ENCODE data around the gene SP140L. TPM values are rescaled to one million over a fixed set of nuclear protein-coding genes. Genes with fewer than 3 reads are reported as not detected.

Gene SP140L
- total RNA-seq, 2 donors from 2014 or later: 6.7 to 9.9 TPM

GRCh38 chr2:230356084-230356483 lies 29.1 kb downstream of the SP140L start:
- Histone ChIP-seq H3K4me1 (no peaks in the 10 kb centered on the region), H3K9me3 (no peaks in the 10 kb centered on the region), H3K27me3 (no peaks in the 10 kb centered on the region), H3K4me3 (no peak overlapping the region), H3K36me3 (replicated peaks in 1 of 2; ENCODE audit: insufficient read depth in 1 of 2, low read depth in 2 of 2) (no peaks in the 10 kb centered on the region), H3K27ac (no peak overlapping the region)
- intact Hi-C loops (cut with DNase I): no loop called here
- 70 to 88% methylated on average over 2 of the region's 2 CpGs for WGBS, 2 donors
- no peak for DNase-seq
- no peak for TF ChIP-seq POLR2A (IDR thresholded peaks at IDR 0.05)
- TF ChIP-seq CTCF (IDR thresholded peaks at IDR 0.05): no peak
- no peak for ATAC-seq

DNA sequence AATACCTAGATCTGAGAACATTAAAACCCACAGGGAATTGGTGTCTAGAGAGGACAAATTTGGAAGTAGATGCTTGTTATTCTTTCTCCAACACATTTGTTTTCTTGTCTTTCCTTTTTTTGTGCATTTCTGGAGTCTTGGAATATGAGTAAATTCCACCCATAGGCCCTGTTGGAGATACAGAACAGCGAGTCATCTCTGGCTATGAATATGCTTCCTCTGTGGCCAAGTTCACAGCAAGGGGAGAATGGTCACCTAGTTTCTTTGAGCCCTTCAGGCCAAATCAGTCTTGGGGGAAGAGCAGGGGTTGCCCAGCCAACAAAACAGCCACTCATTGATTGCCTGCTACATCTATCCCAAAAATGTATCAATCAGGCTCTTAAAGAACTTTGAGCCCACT lies 31.3 kb downstream of the SP140L start:
- no peak overlapping the region for H3K27ac ChIP-seq
- intact Hi-C loops (cut with DNase I): no loop called here
- no peaks in the 10 kb centered on the region for H3K4me1 ChIP-seq
- no peaks in the 10 kb centered on the region for H3K27me3 ChIP-seq
- DNase-seq (no peak), ATAC-seq (no peak)
- H3K9me3 ChIP-seq: no peaks in the 10 kb centered on the region
- no peak overlapping the region for H3K4me3 ChIP-seq
- WGBS, 2 donors: 95 to 100% methylated on average over 1 of the region's 1 CpG
- no peak for TF ChIP-seq POLR2A (IDR thresholded peaks at IDR 0.05)
- TF ChIP-seq CTCF (IDR thresholded peaks at IDR 0.05): no peak
- H3K36me3 ChIP-seq (replicated peaks in 1 of 2; ENCODE audit: insufficient read depth in 1 of 2, low read depth in 2 of 2): no peaks in the 10 kb centered on the region

GRCh38 chr2:230360028-230360427 lies 33.0 kb downstream of the SP140L start:
- no peaks in the 10 kb centered on the region for H3K27me3 ChIP-seq
- DNase-seq: no peak
- no peaks in the 10 kb centered on the region for H3K4me1 ChIP-seq
- intact Hi-C loops (cut with DNase I): no loop called here
- H3K4me3 ChIP-seq: no peak overlapping the region
- no peak for ATAC-seq
- TF ChIP-seq POLR2A (IDR thresholded peaks at IDR 0.05) (no peak), CTCF (IDR thresholded peaks at IDR 0.05) (no peak)
- H3K9me3 ChIP-seq: no peaks in the 10 kb centered on the region
- no peak overlapping the region for H3K27ac ChIP-seq
- WGBS, 2 donors: 36 to 60% methylated on average over 1 of the region's 1 CpG
- no peaks in the 10 kb centered on the region for H3K36me3 ChIP-seq (replicated peaks in 1 of 2; ENCODE audit: insufficient read depth in 1 of 2, low read depth in 2 of 2)

DNA sequence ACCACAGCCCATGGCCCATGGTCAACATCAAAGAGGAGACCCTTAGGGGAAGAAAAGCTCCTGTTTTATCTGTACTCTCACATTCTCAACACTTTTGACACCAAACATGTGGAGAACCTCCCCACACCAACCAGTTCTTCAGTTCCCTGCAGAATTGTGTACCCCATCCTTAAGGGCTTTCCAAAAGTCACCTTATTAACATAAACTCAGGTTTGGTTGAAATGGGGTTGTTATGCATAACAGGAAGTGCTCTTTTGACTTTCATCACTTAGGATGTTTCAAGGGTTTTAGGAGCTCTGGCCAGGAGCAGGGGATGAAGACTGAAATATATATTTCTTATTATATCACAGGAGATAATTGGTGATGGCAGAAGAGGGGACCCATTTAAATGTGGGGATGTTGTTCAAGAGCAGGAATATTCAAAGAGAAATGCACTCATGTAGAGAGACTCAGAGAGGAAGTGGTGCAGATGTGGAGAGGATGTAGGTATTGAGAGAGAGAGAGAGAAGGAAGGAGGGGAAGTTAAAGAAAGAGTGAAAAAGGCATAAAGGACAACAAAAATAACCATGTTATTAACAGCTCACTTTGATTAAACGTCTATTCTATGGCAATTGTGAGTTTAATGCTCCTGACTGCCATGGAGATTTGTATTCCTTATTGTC lies 35.2 kb downstream of the SP140L start:
- intact Hi-C loops (cut with DNase I): no loop called here
- no peak for ATAC-seq
- H3K36me3 ChIP-seq (replicated peaks in 1 of 2; ENCODE audit: insufficient read depth in 1 of 2, low read depth in 2 of 2): no peaks in the 10 kb centered on the region

More for the DNA sequence above, 35.2 kb downstream of the SP140L start:
- TF ChIP-seq CTCF (IDR thresholded peaks at IDR 0.05): no peak
- no peak for TF ChIP-seq POLR2A (IDR thresholded peaks at IDR 0.05)
- no peak overlapping the region for H3K27ac ChIP-seq
- no peaks in the 10 kb centered on the region for H3K4me1 ChIP-seq
- no peaks in the 10 kb centered on the region for H3K27me3 ChIP-seq
- no peaks in the 10 kb centered on the region for H3K9me3 ChIP-seq
- no peak overlapping the region for H3K4me3 ChIP-seq
- no peak for DNase-seq
- 27 to 41% methylated on average over 1 of the region's 1 CpG for WGBS, 2 donors
